Fibroblast of lung (primary cell): ENCODE results near the gene TNRC6A.

Source experiments
- EZH2 ChIP-seq: IDR thresholded peaks from 2 replicates; pipeline ENCODE4 v1.5.1; 2012; ENCODE audit warnings: low read length, control low read depth, mild to moderate bottlenecking; ENCODE audit errors: missing control alignments
- TF ChIP-seq, protein P1 (sequence below), 2 donors: IDR thresholded peaks in 1 of 2; conservative IDR thresholded peaks in 1 of 2; 1 replicate in 1 of 2; 2 replicates in 1 of 2; pipeline ENCODE4 v1.5.1; 2011 to 2012; ENCODE audit warnings: low read length in 2 of 2, control low read depth in 1 of 2, inconsistent platforms in 1 of 2, low read depth in 1 of 2, mild to moderate bottlenecking in 1 of 2

DNA sequence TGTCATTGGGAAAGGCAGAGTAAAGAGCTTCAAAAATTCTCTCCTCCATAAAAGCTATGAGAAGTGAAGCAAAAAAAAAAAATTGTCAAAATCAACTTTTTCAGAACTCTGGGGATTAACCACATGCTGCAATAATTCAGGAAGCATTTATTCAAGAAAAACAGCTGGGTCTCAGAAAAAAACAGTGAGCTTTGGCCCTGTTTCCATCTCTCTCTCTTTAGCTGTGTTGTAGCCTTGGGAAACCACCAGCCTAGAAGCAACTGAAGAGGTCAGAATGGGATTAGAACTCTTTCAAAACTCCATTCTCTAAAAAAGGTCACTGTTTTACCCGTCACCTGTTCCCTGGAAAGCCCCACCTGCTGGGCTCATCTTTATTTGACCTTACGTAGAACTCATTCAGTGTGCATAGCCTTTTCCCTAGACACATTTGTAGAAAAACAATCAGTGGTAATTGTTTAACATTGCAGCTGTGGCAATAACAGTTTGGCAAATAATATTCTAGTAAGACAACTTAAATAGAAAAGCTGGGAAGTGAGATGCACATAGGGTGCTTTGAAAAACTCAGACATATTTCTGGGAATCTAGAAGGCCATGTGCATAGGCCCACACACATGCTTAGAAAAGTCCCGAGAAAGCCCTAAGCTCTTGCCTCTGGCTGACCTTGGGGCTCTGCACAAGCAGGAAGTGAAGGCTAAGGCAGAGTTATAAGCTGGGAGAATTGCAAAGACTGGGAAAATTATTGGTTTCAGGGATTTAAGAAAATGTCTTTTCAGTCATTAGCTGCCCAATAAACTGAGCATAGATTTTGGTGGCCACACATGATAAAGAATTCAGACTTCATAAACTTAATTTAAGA, 134.4 kb downstream of the TNRC6A start:
- TF ChIP-seq, protein P1, sequence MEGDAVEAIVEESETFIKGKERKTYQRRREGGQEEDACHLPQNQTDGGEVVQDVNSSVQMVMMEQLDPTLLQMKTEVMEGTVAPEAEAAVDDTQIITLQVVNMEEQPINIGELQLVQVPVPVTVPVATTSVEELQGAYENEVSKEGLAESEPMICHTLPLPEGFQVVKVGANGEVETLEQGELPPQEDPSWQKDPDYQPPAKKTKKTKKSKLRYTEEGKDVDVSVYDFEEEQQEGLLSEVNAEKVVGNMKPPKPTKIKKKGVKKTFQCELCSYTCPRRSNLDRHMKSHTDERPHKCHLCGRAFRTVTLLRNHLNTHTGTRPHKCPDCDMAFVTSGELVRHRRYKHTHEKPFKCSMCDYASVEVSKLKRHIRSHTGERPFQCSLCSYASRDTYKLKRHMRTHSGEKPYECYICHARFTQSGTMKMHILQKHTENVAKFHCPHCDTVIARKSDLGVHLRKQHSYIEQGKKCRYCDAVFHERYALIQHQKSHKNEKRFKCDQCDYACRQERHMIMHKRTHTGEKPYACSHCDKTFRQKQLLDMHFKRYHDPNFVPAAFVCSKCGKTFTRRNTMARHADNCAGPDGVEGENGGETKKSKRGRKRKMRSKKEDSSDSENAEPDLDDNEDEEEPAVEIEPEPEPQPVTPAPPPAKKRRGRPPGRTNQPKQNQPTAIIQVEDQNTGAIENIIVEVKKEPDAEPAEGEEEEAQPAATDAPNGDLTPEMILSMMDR (conservative IDR thresholded peaks at IDR 0.05 in 1 of 2, IDR thresholded peaks at IDR 0.05 in 1 of 2; ENCODE audit: low read depth in 1 of 2, low read length in 2 of 2): no peak
- no peak for TF ChIP-seq EZH2
